GM21381 (cell line): ENCODE results near the gene AFG3L2.

Experiments used
- ATAC-seq: cut with Tn5 transposase; IDR thresholded peaks from one replicate; pipeline ENCODE4 v1.9.1; 2021; ENCODE audit warnings: mild to moderate bottlenecking, moderate library complexity; ENCODE audit not compliant: unreplicated experiment

Gene AFG3L2

GRCh38 chr18:12362473-12363174 lies 14.4 kb downstream of the AFG3L2 start:
- ATAC-seq: no peak

GRCh38 chr18:12361770-12362378 lies 15.2 kb downstream of the AFG3L2 start:
- ATAC-seq: no peak

- ATAC-seq: no peak
These were observed 17.5 kb downstream of the AFG3L2 start for GRCh38 chr18:12359515-12359927.

GRCh38 chr18:12352188-12352587 lies 24.8 kb downstream of the AFG3L2 start:
- ATAC-seq: no peak

GRCh38 chr18:12347895-12348294 lies 29.1 kb downstream of the AFG3L2 start:
- ATAC-seq: no peak

DNA sequence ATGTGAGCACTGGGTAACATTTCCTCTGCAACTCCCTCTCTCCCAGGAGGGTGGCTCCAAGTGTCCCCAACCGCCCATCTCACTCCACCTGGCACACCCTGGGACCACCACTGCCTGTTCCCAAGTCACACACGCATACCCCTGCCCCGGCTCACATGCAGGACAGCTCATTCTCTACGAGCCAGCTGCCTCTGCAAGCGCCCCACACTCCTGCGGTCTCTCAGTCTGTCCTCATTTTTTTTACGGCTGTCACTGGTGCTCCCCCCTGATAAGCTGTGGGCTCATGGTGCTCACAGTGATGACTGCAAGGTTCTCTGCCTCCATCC lies 30.8 kb downstream of the AFG3L2 start:
- no peak for ATAC-seq

- no peak for ATAC-seq
These were observed 31.4 kb downstream of the AFG3L2 start for GRCh38 chr18:12345491-12346239.

DNA sequence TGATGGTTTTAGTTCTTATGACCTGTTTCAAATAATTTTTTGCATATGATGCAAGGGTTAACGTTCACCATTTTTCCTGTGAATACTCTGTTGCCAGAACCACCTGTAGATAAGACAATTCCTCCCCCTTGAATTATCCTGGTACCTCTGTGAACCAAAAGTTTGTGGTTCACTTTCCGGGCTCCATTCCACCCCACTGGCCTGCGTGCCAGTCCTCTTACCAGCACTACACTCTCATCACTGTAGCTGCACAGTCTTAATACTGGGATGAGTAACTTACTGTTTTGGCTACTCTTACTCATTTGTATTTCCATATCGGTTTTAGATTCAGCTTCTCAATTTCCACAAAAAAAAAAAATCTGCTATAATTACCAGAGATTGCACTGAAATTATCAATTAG lies 34.4 kb downstream of the AFG3L2 start:
- no peak for ATAC-seq

GRCh38 chr18:12340945-12341660 lies 35.9 kb downstream of the AFG3L2 start:
- ATAC-seq: no peak

GRCh38 chr18:12338382-12338781 lies 38.6 kb downstream of the AFG3L2 start:
- no peak for ATAC-seq

DNA sequence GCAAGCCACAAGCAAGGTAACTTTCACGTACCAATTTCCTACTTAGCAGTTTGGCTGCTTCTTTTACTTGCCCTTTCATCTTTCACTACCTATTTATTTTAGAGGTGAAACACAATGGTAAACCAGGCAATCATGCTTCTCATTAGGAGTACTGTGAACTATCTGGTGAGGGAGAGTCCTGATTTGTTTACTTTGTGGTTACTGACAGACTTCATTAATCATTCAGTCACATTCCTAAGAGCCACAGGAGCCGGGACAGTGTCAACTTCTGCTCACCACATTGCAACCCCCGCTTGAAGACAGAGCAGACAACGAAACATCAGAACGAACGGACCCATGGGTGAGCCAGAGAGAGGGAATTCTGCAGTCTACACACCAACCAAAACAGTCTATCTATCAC lies 40.1 kb downstream of the AFG3L2 start:
- ATAC-seq: no peak

- ATAC-seq: no peak
These were observed 40.8 kb downstream of the AFG3L2 start for GRCh38 chr18:12336171-12336613.

DNA sequence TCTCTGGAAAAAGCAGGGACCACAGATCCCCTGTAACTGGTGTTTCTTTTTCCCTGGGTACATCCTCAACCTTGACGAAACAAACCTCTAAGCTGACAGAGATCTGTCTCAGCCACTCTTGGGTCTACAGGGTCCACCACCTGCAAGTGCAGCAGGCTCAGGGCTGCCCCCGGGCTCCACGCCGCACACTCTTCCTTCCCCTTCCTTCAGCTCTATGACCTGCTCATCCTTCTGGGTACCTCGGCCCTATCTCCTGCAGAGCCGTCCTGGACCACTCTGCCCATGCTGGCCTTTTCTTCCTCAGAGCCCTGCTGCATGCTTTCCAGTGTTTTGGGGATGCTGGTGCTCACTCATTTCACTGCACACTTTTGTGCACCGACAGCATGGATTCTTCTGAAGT lies 41.5 kb downstream of the AFG3L2 start:
- ATAC-seq: no peak

DNA sequence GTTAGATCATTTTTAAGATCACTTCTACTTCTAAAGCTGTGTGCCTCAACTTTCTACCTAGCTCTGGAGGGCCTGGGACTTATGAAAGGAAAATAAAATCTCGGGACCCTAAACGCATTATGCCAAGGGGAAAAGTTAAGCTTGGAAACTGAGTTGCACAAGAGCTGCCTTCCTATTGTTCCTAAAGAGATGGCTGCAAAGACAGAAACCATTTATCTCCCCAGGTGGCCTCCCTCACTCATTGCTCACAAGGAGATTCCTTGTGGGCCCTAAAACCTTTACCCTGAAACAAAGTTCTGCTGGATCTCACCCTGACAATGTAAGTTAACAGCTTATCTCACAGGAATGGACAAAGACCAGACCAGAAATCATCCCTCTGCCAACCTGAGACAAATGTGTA lies 42.2 kb downstream of the AFG3L2 start:
- ATAC-seq: no peak

- ATAC-seq: no peak
These were observed 42.6 kb downstream of the AFG3L2 start for GRCh38 chr18:12334366-12334808.

- ATAC-seq: no peak
These were observed 43.3 kb downstream of the AFG3L2 start for GRCh38 chr18:12333506-12334290.

DNA sequence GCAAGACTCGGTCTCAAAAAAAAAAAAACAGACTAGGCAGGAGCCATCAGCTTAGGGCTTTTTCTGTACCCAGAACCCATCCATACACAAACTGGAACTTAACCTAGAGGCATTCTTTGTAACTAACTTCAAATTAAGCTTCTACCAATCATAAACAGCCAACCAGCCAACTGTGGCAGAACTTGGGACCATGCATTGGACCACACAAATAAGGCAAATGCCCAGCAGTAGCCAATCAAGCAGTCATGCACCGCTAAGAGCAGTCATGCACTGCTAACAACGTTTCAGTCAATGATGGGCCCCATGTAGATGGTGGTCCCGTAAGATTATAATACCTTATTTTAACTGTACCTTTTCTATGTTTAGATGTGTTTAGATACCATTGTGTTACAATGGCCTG lies 46.3 kb downstream of the AFG3L2 start:
- no peak for ATAC-seq

DNA sequence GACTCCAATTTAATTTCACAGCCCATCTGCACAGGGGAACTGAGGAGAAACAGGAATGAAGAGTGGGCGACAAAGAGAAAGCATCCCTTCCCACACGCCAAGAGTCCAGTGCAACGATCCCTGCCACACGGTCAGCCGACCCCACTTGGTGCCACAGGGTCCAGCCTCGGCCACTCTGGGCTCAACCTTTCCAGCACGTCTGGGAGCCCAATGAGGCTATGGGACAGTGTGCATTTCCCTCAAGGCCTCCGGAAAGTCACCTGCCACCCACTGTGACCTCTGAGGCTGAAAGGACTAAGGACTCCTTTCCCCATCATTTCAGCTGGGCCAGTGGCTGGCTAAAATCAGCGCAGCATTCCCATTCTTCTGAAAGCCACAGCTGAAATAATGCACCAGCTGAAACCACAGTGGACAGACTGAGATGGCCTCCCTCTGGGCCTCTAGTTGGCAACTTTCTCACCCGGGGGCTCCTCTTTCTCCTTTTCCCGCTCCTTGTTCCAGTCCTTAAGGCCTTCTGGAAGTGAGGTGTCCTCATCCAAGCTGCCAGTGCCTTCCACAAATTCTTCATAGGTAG lies 47.8 kb downstream of the AFG3L2 start:
- no peak for ATAC-seq

DNA sequence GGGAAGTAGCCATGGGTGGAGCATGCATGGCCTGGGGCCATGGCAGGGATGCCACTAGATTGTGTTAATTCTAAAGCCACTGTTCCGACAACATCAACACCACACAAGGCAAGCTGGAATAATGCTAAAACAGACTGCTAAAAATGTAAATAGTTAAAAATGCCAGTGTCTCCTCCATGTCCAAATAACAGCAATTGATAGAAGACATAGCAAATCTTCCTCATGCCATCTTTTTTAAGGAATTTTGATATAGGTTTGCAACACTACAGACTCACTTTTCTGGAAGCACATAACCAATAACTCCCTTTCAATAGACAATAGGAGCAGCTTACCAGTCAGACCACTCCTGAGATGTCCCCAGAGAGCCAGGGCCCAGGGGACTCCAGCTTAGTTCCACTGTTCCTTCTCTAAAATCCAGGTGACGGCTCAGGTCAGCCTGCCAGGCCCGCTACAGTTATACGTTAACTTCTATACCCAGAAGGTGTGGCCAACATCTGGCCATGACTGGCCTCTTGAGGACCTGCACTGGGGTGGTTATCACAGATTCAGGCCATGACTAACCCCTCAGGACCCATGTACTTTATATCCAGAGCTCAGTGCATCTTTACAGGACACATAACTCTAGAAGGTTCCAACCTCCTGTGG lies 48.7 kb downstream of the AFG3L2 start:
- no peak for ATAC-seq
